Measurements from ENCODE around the gene RACK1. TPM values are rescaled to one million over a fixed set of nuclear protein-coding genes. Genes with fewer than 3 reads are reported as not detected.

The RACK1 gene
- total and polyA plus RNA-seq, 2 of the 4 experiments (the other 2 are of a cell fraction), result 4,263 to 9,350 TPM

- POLR2A ChIA-PET (ENCODE audit: unreplicated experiment), result no interaction called here
- Histone ChIP-seq H2BK120ac (ENCODE audit: low read depth, low read length) (no peak overlapping the region), H2BK5ac (ENCODE audit: low read depth, low read length, poor library complexity, severe bottlenecking) (no peak overlapping the region), H4K91ac (ENCODE audit: insufficient read depth, low read depth, low read length) (no peak overlapping the region), H2AK9ac (replicated peaks; ENCODE audit: low read depth, low read length, poor library complexity) (no peak overlapping the region), H3K23ac (ENCODE audit: low read depth, low read length) (no peak overlapping the region), H3K27me3 (ENCODE audit: control insufficient read depth, insufficient read depth, low read length) (no peaks in the 10 kb centered on the region; the same call in 1 of the 2 replicates), H4K5ac (ENCODE audit: low read depth, low read length) (no peak overlapping the region), H3K4me3 (ENCODE audit: insufficient read depth, low read depth, low read length) (no peak overlapping the region), H4K8ac (ENCODE audit: low read depth in 2 of 2, low read length in 2 of 2) (no peak overlapping the region), H2BK15ac (ENCODE audit: low read depth, low read length) (no peak overlapping the region), H3K56ac (ENCODE audit: extremely low read depth, insufficient read depth, low read length) (no peak overlapping the region), H3K4me1 (ENCODE audit: control insufficient read depth, insufficient read depth, low read length) (no peaks in the 10 kb centered on the region), H3K79me1 (ENCODE audit: low read depth in 1 of 2, low read length in 2 of 2) (no peaks in the 10 kb centered on the region), H3K14ac (replicated peaks; ENCODE audit: low read depth, low read length) (no peak overlapping the region), H4K20me1 (ENCODE audit: insufficient read depth, low read length) (no peaks in the 10 kb centered on the region), H2BK20ac (ENCODE audit: low read depth, low read length) (no peak overlapping the region), H2AFZ (replicated peaks; ENCODE audit: low read length, poor library complexity) (no peak overlapping the region), H3K27ac (ENCODE audit: insufficient read depth, low read length) (no peak overlapping the region), H3K4me2 (ENCODE audit: low read depth, low read length) (no peak overlapping the region), H3K9me3 (ENCODE audit: control insufficient read depth, insufficient read depth, low read length) (no peaks in the 10 kb centered on the region), H3K4ac (ENCODE audit: low read depth, low read length) (no peak overlapping the region), H3K18ac (ENCODE audit: low read depth, low read length) (no peak overlapping the region), H2AK5ac (ENCODE audit: low read depth, low read length) (no peak overlapping the region), H3K9ac (ENCODE audit: low read depth, low read length) (no peak overlapping the region), H3K36me3 (ENCODE audit: control insufficient read depth, insufficient read depth, low read length) (no peaks in the 10 kb centered on the region), H3K9me1 (ENCODE audit: insufficient read depth, low read length) (no peaks in the 10 kb centered on the region)
- intact Hi-C loops (cut with micrococcal nuclease), result no loop called here
- TF ChIP-seq MAFK (IDR thresholded peaks at IDR 0.05; ENCODE audit: low read depth, low read length), result no peak
- TF ChIP-seq SMC3 (IDR thresholded peaks at IDR 0.05; ENCODE audit: low read depth, low read length), result no peak
- no peak for TF ChIP-seq CHD1 (IDR thresholded peaks at IDR 0.05; ENCODE audit: low read depth, low read length)
- TF ChIP-seq MAZ (IDR thresholded peaks at IDR 0.05; ENCODE audit: borderline replicate concordance, low read depth, low read length), result no peak
- no peak for TF ChIP-seq BHLHE40 (IDR thresholded peaks at IDR 0.05; ENCODE audit: low read depth, low read length)
- TF ChIP-seq POLR2A (IDR thresholded peaks at IDR 0.05; ENCODE audit: low read depth, low read length), result no peak
- no peak for TF ChIP-seq RAD21 (IDR thresholded peaks at IDR 0.05; ENCODE audit: low read length)
- no peak for TF ChIP-seq USF2 (IDR thresholded peaks at IDR 0.05; ENCODE audit: low read depth, low read length)
- no peak for TF ChIP-seq CEBPB (IDR thresholded peaks at IDR 0.05; ENCODE audit: low read depth, low read length)
- TF ChIP-seq NFE2L2 (IDR thresholded peaks at IDR 0.05; ENCODE audit: low read depth, low read length), result no peak
- no peak for TF ChIP-seq CTCF (conservative IDR thresholded peaks at IDR 0.05; ENCODE audit: low read depth, low read length)
- TF ChIP-seq RFX5 (IDR thresholded peaks at IDR 0.05; ENCODE audit: low read depth, low read length), result no peak
- dilution Hi-C loops (cut with HindIII; ENCODE audit: low sequenced_read_pairs, unreplicated experiment), result no loop called here
- DNase-seq (no peak), ATAC-seq (ENCODE audit: low read depth) (no peak)
- CTCF ChIA-PET, result interaction anchor here (1.0 kb wide), 1 partner anchor 14 kb away, joined by 4 read pairs; no protein-coding TSS in a partner anchor
- BruUV-seq (replicated peaks), result no TSS peak
- 16% methylated on average over 4 of the region's 9 CpGs; no CpG with 5 or more reads in 1 of the 2 experiments for WGBS, 2 experiments (ENCODE audit: extremely low coverage in 2 of 2, insufficient read length in 1 of 2)
- in situ Hi-C loops (cut with MboI; ENCODE audit: low sequenced_read_pairs), result no loop called here
Observed at GRCh38 chr5:181198905-181199519, 44.7 kb downstream of the RACK1 start.
